Neural cell (in vitro differentiated cells): ENCODE data around the gene SH2D1B.
"Not testable (repeated sequence)": the region's sequence is repeated elsewhere in the genome, so short reads cannot be mapped to it uniquely, and the experiment has no call there.

ENCODE experiments used
- EZH2 ChIP-seq: fragments of 200-600, 300-800 bp; shearing (Covaris generic), sonication (generic); IDR thresholded peaks from 2 replicates; pipeline ENCODE4 v1.6.1; 2014; ENCODE audit warnings: antibody characterized with exemption, low read length, borderline replicate concordance, mild to moderate bottlenecking; ENCODE audit not compliant: insufficient read depth, poor library complexity, severe bottlenecking
- REST ChIP-seq: IDR thresholded peaks from 2 replicates; pipeline ENCODE4 v1.6.1; 2012; ENCODE audit warnings: borderline replicate concordance
- TAF1 ChIP-seq: IDR thresholded peaks from 2 replicates; pipeline ENCODE4 v1.6.1; 2012; ENCODE audit warnings: low read depth
- TF ChIP-seq, protein P1 (sequence below): fragments of 450-650 bp; IDR thresholded peaks from 2 replicates; pipeline ENCODE4 v1.5.1; 2014; ENCODE audit warnings: antibody characterized with exemption, mild to moderate bottlenecking, moderate library complexity; ENCODE audit not compliant: poor library complexity, severe bottlenecking

- TF ChIP-seq TAF1, EZH2, REST: not testable (repeated sequence)
- TF ChIP-seq, protein P1, sequence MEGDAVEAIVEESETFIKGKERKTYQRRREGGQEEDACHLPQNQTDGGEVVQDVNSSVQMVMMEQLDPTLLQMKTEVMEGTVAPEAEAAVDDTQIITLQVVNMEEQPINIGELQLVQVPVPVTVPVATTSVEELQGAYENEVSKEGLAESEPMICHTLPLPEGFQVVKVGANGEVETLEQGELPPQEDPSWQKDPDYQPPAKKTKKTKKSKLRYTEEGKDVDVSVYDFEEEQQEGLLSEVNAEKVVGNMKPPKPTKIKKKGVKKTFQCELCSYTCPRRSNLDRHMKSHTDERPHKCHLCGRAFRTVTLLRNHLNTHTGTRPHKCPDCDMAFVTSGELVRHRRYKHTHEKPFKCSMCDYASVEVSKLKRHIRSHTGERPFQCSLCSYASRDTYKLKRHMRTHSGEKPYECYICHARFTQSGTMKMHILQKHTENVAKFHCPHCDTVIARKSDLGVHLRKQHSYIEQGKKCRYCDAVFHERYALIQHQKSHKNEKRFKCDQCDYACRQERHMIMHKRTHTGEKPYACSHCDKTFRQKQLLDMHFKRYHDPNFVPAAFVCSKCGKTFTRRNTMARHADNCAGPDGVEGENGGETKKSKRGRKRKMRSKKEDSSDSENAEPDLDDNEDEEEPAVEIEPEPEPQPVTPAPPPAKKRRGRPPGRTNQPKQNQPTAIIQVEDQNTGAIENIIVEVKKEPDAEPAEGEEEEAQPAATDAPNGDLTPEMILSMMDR, result not testable (repeated sequence)
Observed at GRCh38 chr1:162418584-162418983, 6.6 kb upstream of the SH2D1B start.
